ENCODE data around the gene SYTL3.
"Not testable (repeated sequence)": the region's sequence is repeated elsewhere in the genome, so short reads cannot be mapped to it uniquely, and the experiment has no call there.

The SYTL3 gene

GRCh38 chr6:158654498-158654897 lies 4.6 kb downstream of the SYTL3 start:
- no peaks in the 10 kb centered on the region for H3K9me3 ChIP-seq (ENCODE audit: insufficient read depth, low read depth, low read length)
- no peak overlapping the region for H3K4me3 ChIP-seq (ENCODE audit: low read length, poor library complexity, severe bottlenecking)
- no peaks in the 10 kb centered on the region for H4K20me1 ChIP-seq (ENCODE audit: insufficient read depth, low read length, poor library complexity, severe bottlenecking)
- peaks cover 77% of the 10 kb centered on the region for H3K27me3 ChIP-seq (ENCODE audit: insufficient read depth, low read length, poor library complexity, severe bottlenecking)
- H3K9me2 ChIP-seq (replicated peaks; ENCODE audit: low read depth, low read length) = no peaks in the 10 kb centered on the region
- TF ChIP-seq EZH2phosphoT487 (IDR thresholded peaks at IDR 0.05; ENCODE audit: borderline replicate concordance) (no peak), CTCF (conservative IDR thresholded peaks at IDR 0.05; ENCODE audit: low read length) (no peak)
- H3K4me1 ChIP-seq (ENCODE audit: insufficient read depth, low read length, poor library complexity, severe bottlenecking) = peaks cover 19% of the 10 kb centered on the region
- no peak overlapping the region for H3K9ac ChIP-seq (ENCODE audit: low read depth, low read length, poor library complexity, severe bottlenecking)
- no peaks in the 10 kb centered on the region for H3K36me3 ChIP-seq (ENCODE audit: insufficient read depth, low read length)
- no peaks in the 10 kb centered on the region for H3F3A ChIP-seq (ENCODE audit: low read depth)
- no peak overlapping the region for H2AFZ ChIP-seq (ENCODE audit: low read length)
- no peak overlapping the region for H3K4me2 ChIP-seq (ENCODE audit: low read depth, low read length, poor library complexity, severe bottlenecking)
- H3K79me2 ChIP-seq (ENCODE audit: insufficient read depth, low read length) = no peaks in the 10 kb centered on the region

- Histone ChIP-seq H3K9me3 (ENCODE audit: insufficient read depth, low read depth, low read length) (no peaks in the 10 kb centered on the region), H3K4me1 (ENCODE audit: insufficient read depth, low read length, poor library complexity, severe bottlenecking) (peaks cover 14% of the 10 kb centered on the region), H3F3A (ENCODE audit: low read depth) (no peaks in the 10 kb centered on the region), H3K27me3 (ENCODE audit: insufficient read depth, low read length, poor library complexity, severe bottlenecking) (peaks cover 72% of the 10 kb centered on the region), H3K9me2 (replicated peaks; ENCODE audit: low read depth, low read length) (no peaks in the 10 kb centered on the region), H4K20me1 (ENCODE audit: insufficient read depth, low read length, poor library complexity, severe bottlenecking) (no peaks in the 10 kb centered on the region), H3K36me3 (ENCODE audit: insufficient read depth, low read length) (no peaks in the 10 kb centered on the region), H2AFZ (ENCODE audit: low read length) (no peak overlapping the region), H3K4me3 (ENCODE audit: low read length, poor library complexity, severe bottlenecking) (no peak overlapping the region), H3K4me2 (ENCODE audit: low read depth, low read length, poor library complexity, severe bottlenecking) (no peak overlapping the region), H3K9ac (ENCODE audit: low read depth, low read length, poor library complexity, severe bottlenecking) (no peak overlapping the region), H3K79me2 (ENCODE audit: insufficient read depth, low read length) (no peaks in the 10 kb centered on the region)
- TF ChIP-seq CTCF (conservative IDR thresholded peaks at IDR 0.05; ENCODE audit: low read length) (no peak), EZH2phosphoT487 (IDR thresholded peaks at IDR 0.05; ENCODE audit: borderline replicate concordance) (no peak)
Observed at GRCh38 chr6:158654960-158655489, 5.2 kb downstream of the SYTL3 start.

GRCh38 chr6:158655569-158656450 lies 6.0 kb downstream of the SYTL3 start:
- H3K4me3 ChIP-seq (ENCODE audit: low read length, poor library complexity, severe bottlenecking) = no peak overlapping the region
- H3K9me2 ChIP-seq (replicated peaks; ENCODE audit: low read depth, low read length) = no peaks in the 10 kb centered on the region
- no peak overlapping the region for H3K4me2 ChIP-seq (ENCODE audit: low read depth, low read length, poor library complexity, severe bottlenecking)
- no peak overlapping the region for H3K9ac ChIP-seq (ENCODE audit: low read depth, low read length, poor library complexity, severe bottlenecking)
- H3K79me2 ChIP-seq (ENCODE audit: insufficient read depth, low read length) = no peaks in the 10 kb centered on the region
- no peak for TF ChIP-seq EZH2phosphoT487 (IDR thresholded peaks at IDR 0.05; ENCODE audit: borderline replicate concordance)
- no peaks in the 10 kb centered on the region for H3K36me3 ChIP-seq (ENCODE audit: insufficient read depth, low read length)
- H3K9me3 ChIP-seq (ENCODE audit: insufficient read depth, low read depth, low read length) = no peaks in the 10 kb centered on the region
- no peak overlapping the region for H2AFZ ChIP-seq (ENCODE audit: low read length)
- no peaks in the 10 kb centered on the region for H4K20me1 ChIP-seq (ENCODE audit: insufficient read depth, low read length, poor library complexity, severe bottlenecking)
- H3K27me3 ChIP-seq (ENCODE audit: insufficient read depth, low read length, poor library complexity, severe bottlenecking) = peaks cover 66% of the 10 kb centered on the region
- no peaks in the 10 kb centered on the region for H3F3A ChIP-seq (ENCODE audit: low read depth)
- peaks cover 10% of the 10 kb centered on the region for H3K4me1 ChIP-seq (ENCODE audit: insufficient read depth, low read length, poor library complexity, severe bottlenecking)

- H3K36me3 ChIP-seq (ENCODE audit: insufficient read depth, low read length); H3K4me3 ChIP-seq (ENCODE audit: low read length, poor library complexity, severe bottlenecking); H2AFZ ChIP-seq (ENCODE audit: low read length); H3K9me3 ChIP-seq (ENCODE audit: insufficient read depth, low read depth, low read length); H3K4me2 ChIP-seq (ENCODE audit: low read depth, low read length, poor library complexity, severe bottlenecking); H3F3A ChIP-seq (ENCODE audit: low read depth); H3K9ac ChIP-seq (ENCODE audit: low read depth, low read length, poor library complexity, severe bottlenecking); H4K20me1 ChIP-seq (ENCODE audit: insufficient read depth, low read length, poor library complexity, severe bottlenecking); H3K4me1 ChIP-seq (ENCODE audit: insufficient read depth, low read length, poor library complexity, severe bottlenecking); H3K79me2 ChIP-seq (ENCODE audit: insufficient read depth, low read length); H3K9me2 ChIP-seq (replicated peaks; ENCODE audit: low read depth, low read length): not testable (repeated sequence)
- H3K27me3 ChIP-seq (ENCODE audit: insufficient read depth, low read length, poor library complexity, severe bottlenecking) = peaks cover 74% of the 10 kb centered on the region
Observed at GRCh38 chr6:158656986-158657385, 7.1 kb downstream of the SYTL3 start.
